ENCODE data around the gene DHRS7C. TPM values are rescaled to one million over a fixed set of nuclear protein-coding genes. Genes with fewer than 3 reads are reported as not detected.

Gene DHRS7C
- total RNA-seq, 2 experiments from 2014 or later, result not detected

- Mint-ChIP-seq H3K27ac (no peak overlapping the region), H3K4me3 (no peak overlapping the region), H3K36me3 (no peaks in the 10 kb centered on the region), H3K9me3 (no peaks in the 10 kb centered on the region), H3K27me3 (peaks cover 9% of the 10 kb centered on the region), H3K4me1 (ENCODE audit: low read depth) (no peaks in the 10 kb centered on the region)
- ChIA-PET CTCF (no interaction called here), POLR2A (no interaction called here)
- DNase-seq, result no peak
- intact Hi-C loops (cut with micrococcal nuclease), result no loop called here
Observed at GRCh38 chr17:9820448-9820847, 29.1 kb upstream of the DHRS7C start.

- Mint-ChIP-seq H3K4me1 (ENCODE audit: low read depth) (no peaks in the 10 kb centered on the region), H3K4me3 (no peak overlapping the region), H3K36me3 (no peaks in the 10 kb centered on the region), H3K27me3 (peaks cover 6% of the 10 kb centered on the region), H3K27ac (no peak overlapping the region), H3K9me3 (no peaks in the 10 kb centered on the region)
- intact Hi-C loops (cut with micrococcal nuclease), result no loop called here
- ChIA-PET POLR2A (no interaction called here), CTCF (no interaction called here)
- no peak for DNase-seq
Observed at GRCh38 chr17:9818760-9819159, 27.4 kb upstream of the DHRS7C start.

GRCh38 chr17:9817086-9817485, 25.7 kb upstream of the DHRS7C start:
- CTCF ChIA-PET, result no interaction called here
- Mint-ChIP-seq H3K4me3 (no peak overlapping the region), H3K27ac (no peak overlapping the region), H3K4me1 (ENCODE audit: low read depth) (no peaks in the 10 kb centered on the region), H3K9me3 (no peaks in the 10 kb centered on the region), H3K27me3 (no peaks in the 10 kb centered on the region), H3K36me3 (no peaks in the 10 kb centered on the region)
- intact Hi-C loops (cut with micrococcal nuclease), result no loop called here
- DNase-seq, result no peak
- POLR2A ChIA-PET, result no interaction called here

- no peak for DNase-seq
- Mint-ChIP-seq H3K9me3 (no peaks in the 10 kb centered on the region), H3K4me3 (no peak overlapping the region), H3K27ac (no peak overlapping the region), H3K36me3 (no peaks in the 10 kb centered on the region), H3K4me1 (ENCODE audit: low read depth) (no peaks in the 10 kb centered on the region), H3K27me3 (no peaks in the 10 kb centered on the region)
- ChIA-PET POLR2A (no interaction called here), CTCF (no interaction called here)
- intact Hi-C loops (cut with micrococcal nuclease), result no loop called here
Observed at GRCh38 chr17:9816472-9816871, 25.1 kb upstream of the DHRS7C start.

GRCh38 chr17:9814337-9814945, 23.0 kb upstream of the DHRS7C start:
- ChIA-PET POLR2A (no interaction called here), CTCF (no interaction called here)
- Mint-ChIP-seq H3K9me3 (no peaks in the 10 kb centered on the region), H3K27me3 (no peaks in the 10 kb centered on the region), H3K4me3 (no peak overlapping the region), H3K36me3 (no peaks in the 10 kb centered on the region), H3K27ac (no peak overlapping the region), H3K4me1 (ENCODE audit: low read depth) (no peaks in the 10 kb centered on the region)
- intact Hi-C loops (cut with micrococcal nuclease), result no loop called here
- no peak for DNase-seq

- intact Hi-C loops (cut with micrococcal nuclease), result no loop called here
- H3K4me1 Mint-ChIP-seq (ENCODE audit: low read depth), result no peaks in the 10 kb centered on the region
- H3K27me3 Mint-ChIP-seq, result no peaks in the 10 kb centered on the region
- ChIA-PET POLR2A (no interaction called here), CTCF (no interaction called here)
- H3K36me3 Mint-ChIP-seq, result no peaks in the 10 kb centered on the region
- H3K9me3 Mint-ChIP-seq, result no peaks in the 10 kb centered on the region
- H3K27ac Mint-ChIP-seq, result no peak overlapping the region
- DNase-seq, result no peak
- no peak overlapping the region for H3K4me3 Mint-ChIP-seq
Observed at GRCh38 chr17:9813166-9813565, 21.8 kb upstream of the DHRS7C start.

GRCh38 chr17:9811537-9811936, 20.1 kb upstream of the DHRS7C start:
- Mint-ChIP-seq H3K27me3 (no peaks in the 10 kb centered on the region), H3K4me1 (ENCODE audit: low read depth) (no peaks in the 10 kb centered on the region), H3K27ac (no peak overlapping the region), H3K4me3 (no peak overlapping the region), H3K36me3 (no peaks in the 10 kb centered on the region), H3K9me3 (no peaks in the 10 kb centered on the region)
- ChIA-PET POLR2A (interaction anchor here (0.6 kb wide), 1 partner anchor 936 kb away, joined by 3 read pairs; no protein-coding TSS in a partner anchor), CTCF (no interaction called here)
- no peak for DNase-seq
- intact Hi-C loops (cut with micrococcal nuclease), result no loop called here

GRCh38 chr17:9811086-9811485, 19.7 kb upstream of the DHRS7C start:
- no peak for DNase-seq
- ChIA-PET POLR2A (no interaction called here), CTCF (no interaction called here)
- Mint-ChIP-seq H3K27me3 (no peaks in the 10 kb centered on the region), H3K27ac (no peak overlapping the region), H3K9me3 (no peaks in the 10 kb centered on the region), H3K36me3 (no peaks in the 10 kb centered on the region), H3K4me1 (ENCODE audit: low read depth) (no peaks in the 10 kb centered on the region), H3K4me3 (no peak overlapping the region)
- intact Hi-C loops (cut with micrococcal nuclease), result no loop called here

GRCh38 chr17:9810100-9810949, 18.9 kb upstream of the DHRS7C start:
- no peaks in the 10 kb centered on the region for H3K36me3 Mint-ChIP-seq
- no peak for DNase-seq

GRCh38 chr17:9809409-9809808, 18.0 kb upstream of the DHRS7C start:
- intact Hi-C loops (cut with micrococcal nuclease), result no loop called here
- no peaks in the 10 kb centered on the region for H3K27me3 Mint-ChIP-seq
- no peaks in the 10 kb centered on the region for H3K9me3 Mint-ChIP-seq
- H3K4me1 Mint-ChIP-seq (ENCODE audit: low read depth), result no peaks in the 10 kb centered on the region
- no peak for DNase-seq
- no peaks in the 10 kb centered on the region for H3K36me3 Mint-ChIP-seq
- no peak overlapping the region for H3K27ac Mint-ChIP-seq
- ChIA-PET POLR2A (no interaction called here), CTCF (no interaction called here)
- H3K4me3 Mint-ChIP-seq, result no peak overlapping the region

More at GRCh38 chr17:9810100-9810949, 18.9 kb upstream of the DHRS7C start:
- intact Hi-C loops (cut with micrococcal nuclease), result no loop called here
- Mint-ChIP-seq H3K4me1 (ENCODE audit: low read depth) (no peaks in the 10 kb centered on the region), H3K4me3 (no peak overlapping the region), H3K9me3 (no peaks in the 10 kb centered on the region), H3K27me3 (no peaks in the 10 kb centered on the region), H3K27ac (no peak overlapping the region)
- ChIA-PET POLR2A (no interaction called here), CTCF (no interaction called here)

GRCh38 chr17:9806699-9807098, 15.3 kb upstream of the DHRS7C start:
- Mint-ChIP-seq H3K4me1 (ENCODE audit: low read depth) (no peaks in the 10 kb centered on the region), H3K27me3 (peaks cover 8% of the 10 kb centered on the region), H3K4me3 (no peak overlapping the region), H3K9me3 (peaks cover 3% of the 10 kb centered on the region), H3K36me3 (no peaks in the 10 kb centered on the region), H3K27ac (no peak overlapping the region)
- no peak for DNase-seq
- intact Hi-C loops (cut with micrococcal nuclease), result no loop called here
- ChIA-PET CTCF (no interaction called here), POLR2A (no interaction called here)

GRCh38 chr17:9805769-9806168, 14.4 kb upstream of the DHRS7C start:
- no peaks in the 10 kb centered on the region for H3K4me1 Mint-ChIP-seq (ENCODE audit: low read depth)
- DNase-seq, result no peak
- intact Hi-C loops (cut with micrococcal nuclease), result no loop called here
- peaks cover 3% of the 10 kb centered on the region for H3K9me3 Mint-ChIP-seq
- CTCF ChIA-PET, result no interaction called here
- no peaks in the 10 kb centered on the region for H3K36me3 Mint-ChIP-seq
- H3K27me3 Mint-ChIP-seq, result peaks cover 8% of the 10 kb centered on the region
- no peak overlapping the region for H3K27ac Mint-ChIP-seq
- no peak overlapping the region for H3K4me3 Mint-ChIP-seq
- POLR2A ChIA-PET, result no interaction called here

GRCh38 chr17:9802697-9803096, 11.3 kb upstream of the DHRS7C start:
- intact Hi-C loops (cut with micrococcal nuclease), result no loop called here
- POLR2A ChIA-PET, result no interaction called here
- Mint-ChIP-seq H3K27ac (no peak overlapping the region), H3K36me3 (no peaks in the 10 kb centered on the region), H3K4me3 (no peak overlapping the region), H3K27me3 (peaks cover 14% of the 10 kb centered on the region), H3K4me1 (ENCODE audit: low read depth) (no peaks in the 10 kb centered on the region), H3K9me3 (peaks cover 3% of the 10 kb centered on the region)
- no peak for DNase-seq
- CTCF ChIA-PET, result no interaction called here

All from activated CD4-positive, alpha-beta memory T cell treated with anti-CD3 and anti-CD28 coated beads for 36 hours (primary cell).